Measurements from ENCODE around the gene SLN.

The SLN gene

DNA sequence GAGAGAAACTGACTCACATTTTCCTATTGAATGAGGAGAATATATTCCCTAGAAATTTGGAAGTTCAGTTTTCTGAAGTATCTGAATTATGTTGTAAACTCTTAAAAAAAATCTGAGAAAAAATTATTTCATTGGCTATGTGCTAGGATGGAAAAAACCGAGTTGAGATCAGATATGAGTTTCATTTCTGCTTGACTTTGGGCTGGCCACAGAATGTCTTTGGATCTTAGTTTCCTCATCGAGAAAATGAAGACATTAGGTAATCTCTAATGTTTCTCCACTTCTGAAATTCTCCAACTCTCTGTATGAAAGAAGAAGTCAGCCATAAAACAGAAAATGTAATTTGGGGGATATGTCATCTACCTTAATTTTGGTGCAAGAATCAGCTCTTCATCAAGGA lies 28.8 kb downstream of the SLN start:
- no peak overlapping the region for H3K9ac ChIP-seq (ENCODE audit: low read depth, low read length)
- H3K4me1 ChIP-seq (ENCODE audit: insufficient read depth, low read length), result no peaks in the 10 kb centered on the region
- H3K36me3 ChIP-seq (ENCODE audit: insufficient read depth, low read length), result no peaks in the 10 kb centered on the region
- H3K9me3 ChIP-seq (ENCODE audit: control insufficient read depth, insufficient read depth, low read length), result no peaks in the 10 kb centered on the region

DNA sequence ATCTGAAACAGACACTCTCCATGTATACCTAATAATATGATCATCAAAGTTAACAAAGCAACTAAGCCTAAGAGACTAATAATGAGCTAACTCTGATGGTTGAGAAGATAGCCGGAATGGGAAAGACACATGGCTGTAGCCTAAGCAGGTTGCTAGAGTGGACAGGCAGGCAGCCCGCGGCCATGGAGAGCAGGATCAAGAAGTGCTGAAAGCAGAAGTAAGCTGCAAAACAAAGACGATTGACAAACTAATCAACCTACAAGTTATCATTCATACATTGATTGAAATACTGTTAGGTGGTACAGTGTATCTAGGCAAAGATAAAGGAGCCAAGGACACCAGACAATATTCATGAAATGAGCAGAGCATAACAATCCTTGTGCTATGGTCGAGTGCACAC lies 29.3 kb downstream of the SLN start:
- Histone ChIP-seq H3K9me3 (ENCODE audit: control insufficient read depth, insufficient read depth, low read length) (no peaks in the 10 kb centered on the region), H3K36me3 (ENCODE audit: insufficient read depth, low read length) (no peaks in the 10 kb centered on the region), H3K4me1 (ENCODE audit: insufficient read depth, low read length) (no peaks in the 10 kb centered on the region), H3K9ac (ENCODE audit: low read depth, low read length) (no peak overlapping the region)

DNA sequence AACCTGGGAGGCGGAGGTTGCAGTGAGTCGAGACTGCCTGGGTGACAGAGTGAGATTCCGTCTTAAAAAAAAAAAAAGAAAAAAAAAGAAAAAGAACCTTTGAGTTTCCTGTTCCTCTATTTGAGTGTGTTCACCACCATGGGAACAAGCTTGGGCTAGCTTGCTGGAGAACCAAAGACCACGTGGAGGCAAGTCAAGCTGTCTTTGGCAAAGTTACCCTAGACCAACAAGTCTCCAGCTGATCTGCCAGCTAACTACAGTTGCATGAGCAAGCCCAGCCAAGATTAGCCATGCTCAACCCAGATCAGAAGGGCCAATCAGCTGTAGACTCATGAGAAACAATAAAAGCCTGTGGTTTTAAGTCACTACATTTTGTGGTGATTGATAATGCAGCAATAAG lies 29.7 kb downstream of the SLN start:
- no peaks in the 10 kb centered on the region for H3K4me1 ChIP-seq (ENCODE audit: insufficient read depth, low read length)
- H3K36me3 ChIP-seq (ENCODE audit: insufficient read depth, low read length), result no peaks in the 10 kb centered on the region
- H3K9me3 ChIP-seq (ENCODE audit: control insufficient read depth, insufficient read depth, low read length), result no peaks in the 10 kb centered on the region
- no peak overlapping the region for H3K9ac ChIP-seq (ENCODE audit: low read depth, low read length)

DNA sequence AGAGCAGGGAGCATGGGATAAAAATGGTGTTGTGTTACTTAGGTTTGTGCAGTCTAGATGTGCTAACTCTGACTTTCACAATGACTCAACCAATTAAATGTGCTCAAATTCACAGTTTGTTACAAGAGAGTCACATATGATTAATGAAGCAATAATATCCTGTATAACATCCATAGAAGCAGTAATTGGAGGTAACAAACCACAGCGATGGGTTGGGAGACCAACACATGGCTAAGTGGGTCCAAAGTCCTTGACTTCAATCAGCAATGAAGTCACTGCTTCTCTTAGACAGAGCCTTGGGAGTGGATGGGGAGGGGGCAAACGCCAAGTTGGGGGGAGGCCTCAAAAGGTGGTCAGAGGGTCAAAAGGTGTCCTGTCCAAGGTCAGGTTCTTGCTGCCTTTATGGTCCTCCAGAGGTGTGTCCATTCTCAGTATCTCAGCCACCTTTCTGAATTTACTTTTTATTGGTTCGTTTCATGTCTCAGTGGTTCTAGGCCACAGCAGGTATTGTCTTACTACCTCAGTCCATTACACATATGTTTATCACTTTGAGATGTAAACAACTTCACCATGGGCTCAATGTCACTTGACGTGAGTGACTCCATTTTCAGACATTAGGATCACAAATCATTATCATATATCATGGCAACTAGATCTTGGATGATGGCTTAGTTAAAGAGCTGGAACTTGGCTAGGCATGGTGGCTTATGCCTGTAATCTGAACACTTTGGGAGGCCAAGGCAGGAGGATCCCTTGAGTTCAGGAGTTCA lies 32.4 kb downstream of the SLN start:
- Histone ChIP-seq H3K9me3 (ENCODE audit: control insufficient read depth, insufficient read depth, low read length) (no peaks in the 10 kb centered on the region), H3K36me3 (ENCODE audit: insufficient read depth, low read length) (no peaks in the 10 kb centered on the region), H3K4me1 (ENCODE audit: insufficient read depth, low read length) (no peaks in the 10 kb centered on the region), H3K9ac (ENCODE audit: low read depth, low read length) (no peak overlapping the region)

DNA sequence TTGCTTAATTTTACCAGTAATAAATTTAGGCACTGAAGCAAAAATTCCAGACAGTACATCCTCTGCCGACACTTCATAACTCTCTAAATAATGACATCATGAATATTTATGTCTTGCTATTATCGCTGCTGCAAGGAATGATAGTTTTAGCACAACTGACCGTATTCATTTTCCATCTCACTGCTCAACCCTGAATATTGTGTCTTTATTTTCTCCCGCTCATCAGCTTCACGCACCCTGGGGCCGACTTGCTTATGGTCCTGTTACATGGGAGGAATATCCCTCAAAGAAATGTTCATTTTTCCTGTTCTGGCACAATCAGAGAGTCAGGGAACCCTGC lies 33.3 kb downstream of the SLN start:
- no peaks in the 10 kb centered on the region for H3K9me3 ChIP-seq (ENCODE audit: control insufficient read depth, insufficient read depth, low read length)
- H3K9ac ChIP-seq (ENCODE audit: low read depth, low read length), result no peak overlapping the region
- H3K36me3 ChIP-seq (ENCODE audit: insufficient read depth, low read length), result no peaks in the 10 kb centered on the region
- no peaks in the 10 kb centered on the region for H3K4me1 ChIP-seq (ENCODE audit: insufficient read depth, low read length)

DNA sequence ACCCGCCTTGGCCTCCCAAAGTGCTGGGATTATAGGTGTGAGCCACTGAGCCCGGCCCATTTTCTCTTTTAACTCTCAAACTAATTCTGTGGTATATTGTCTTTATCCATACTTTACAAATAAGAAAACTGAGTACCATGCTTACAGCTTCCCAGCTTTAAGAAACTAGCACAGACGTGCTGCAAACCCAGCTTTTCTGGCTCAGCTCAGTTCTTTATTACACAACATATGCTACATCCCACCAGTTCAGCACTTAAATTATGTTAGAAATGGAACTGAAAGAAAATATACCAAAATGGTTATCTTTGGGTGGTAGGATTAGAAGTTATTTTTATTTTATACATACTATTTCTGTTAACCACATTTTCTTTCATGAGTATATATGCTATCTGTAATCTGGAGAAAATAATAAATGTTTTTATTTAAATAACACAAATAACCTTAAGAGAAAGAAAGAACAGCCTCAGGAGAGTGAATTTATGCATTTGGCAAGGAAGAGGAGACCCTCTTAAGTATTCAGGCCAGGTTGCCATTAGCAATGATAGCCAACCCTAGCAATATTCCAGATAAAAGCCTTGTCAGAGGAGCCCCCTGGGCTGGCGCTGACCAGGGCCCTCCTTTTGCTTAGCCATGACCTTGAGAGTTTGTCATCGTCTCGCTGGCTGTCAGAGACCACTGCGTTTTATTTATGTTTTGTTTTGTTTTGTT lies 33.8 kb downstream of the SLN start:
- H3K9me3 ChIP-seq (ENCODE audit: control insufficient read depth, insufficient read depth, low read length), result no peaks in the 10 kb centered on the region
- H3K4me1 ChIP-seq (ENCODE audit: insufficient read depth, low read length), result no peaks in the 10 kb centered on the region
- no peaks in the 10 kb centered on the region for H3K36me3 ChIP-seq (ENCODE audit: insufficient read depth, low read length)
- no peak overlapping the region for H3K9ac ChIP-seq (ENCODE audit: low read depth, low read length)

DNA sequence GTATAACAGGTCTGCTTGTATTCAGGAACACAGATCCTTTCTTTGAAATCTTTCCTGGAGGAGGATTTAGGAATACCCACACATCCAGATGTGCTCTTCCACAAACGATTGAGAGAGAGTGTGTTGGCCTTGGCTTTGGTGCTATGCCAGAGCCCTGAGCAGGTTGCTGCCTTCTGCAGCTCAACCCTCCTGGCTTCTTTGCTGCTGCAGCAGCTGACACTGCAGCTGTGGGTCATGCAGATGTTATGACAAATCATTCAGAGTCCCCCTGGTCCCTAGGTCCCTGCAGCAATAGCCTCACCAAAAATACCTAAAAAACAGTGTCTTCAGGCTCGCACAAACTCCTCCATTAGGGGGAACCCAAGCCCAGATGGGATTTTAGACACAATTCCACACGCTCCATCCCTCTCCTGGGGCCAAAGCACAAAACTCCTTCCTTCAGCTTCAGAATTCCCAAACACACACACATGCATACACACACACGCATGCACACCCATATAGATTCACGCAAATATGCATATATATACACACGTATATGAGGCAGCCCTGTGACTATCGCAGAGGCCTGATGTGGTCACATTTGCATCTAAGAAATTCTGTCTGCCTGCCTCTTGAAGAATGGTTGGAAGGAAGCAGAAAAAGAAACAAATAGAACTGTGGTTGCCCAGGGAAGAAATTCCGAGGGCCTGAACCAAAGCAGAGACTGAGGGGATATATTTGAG lies 35.4 kb downstream of the SLN start:
- Histone ChIP-seq H3K4me1 (ENCODE audit: insufficient read depth, low read length) (no peaks in the 10 kb centered on the region), H3K9ac (ENCODE audit: low read depth, low read length) (no peak overlapping the region), H3K9me3 (ENCODE audit: control insufficient read depth, insufficient read depth, low read length) (no peaks in the 10 kb centered on the region), H3K36me3 (ENCODE audit: insufficient read depth, low read length) (no peaks in the 10 kb centered on the region)

DNA sequence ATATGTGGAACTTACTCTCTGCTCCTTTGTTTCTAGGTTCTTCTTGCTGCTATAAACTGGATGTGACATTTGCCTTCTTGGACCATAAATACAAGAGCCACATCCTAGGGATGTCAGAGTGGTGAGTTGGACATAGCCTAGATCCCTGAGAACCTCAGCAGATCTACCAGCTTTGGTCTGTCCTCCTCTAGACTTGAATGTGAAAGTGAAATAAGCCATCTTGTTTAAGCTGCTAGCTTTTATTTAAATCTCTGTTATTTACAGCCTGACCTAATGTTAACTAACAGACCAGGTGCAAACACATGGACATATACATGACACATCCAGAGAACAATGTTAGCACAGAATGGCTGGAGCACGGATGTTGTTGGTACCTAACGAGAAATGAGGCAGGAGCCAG lies 36.0 kb downstream of the SLN start:
- Histone ChIP-seq H3K36me3 (ENCODE audit: insufficient read depth, low read length) (no peaks in the 10 kb centered on the region), H3K9me3 (ENCODE audit: control insufficient read depth, insufficient read depth, low read length) (no peaks in the 10 kb centered on the region), H3K4me1 (ENCODE audit: insufficient read depth, low read length) (no peaks in the 10 kb centered on the region), H3K9ac (ENCODE audit: low read depth, low read length) (no peak overlapping the region)

DNA sequence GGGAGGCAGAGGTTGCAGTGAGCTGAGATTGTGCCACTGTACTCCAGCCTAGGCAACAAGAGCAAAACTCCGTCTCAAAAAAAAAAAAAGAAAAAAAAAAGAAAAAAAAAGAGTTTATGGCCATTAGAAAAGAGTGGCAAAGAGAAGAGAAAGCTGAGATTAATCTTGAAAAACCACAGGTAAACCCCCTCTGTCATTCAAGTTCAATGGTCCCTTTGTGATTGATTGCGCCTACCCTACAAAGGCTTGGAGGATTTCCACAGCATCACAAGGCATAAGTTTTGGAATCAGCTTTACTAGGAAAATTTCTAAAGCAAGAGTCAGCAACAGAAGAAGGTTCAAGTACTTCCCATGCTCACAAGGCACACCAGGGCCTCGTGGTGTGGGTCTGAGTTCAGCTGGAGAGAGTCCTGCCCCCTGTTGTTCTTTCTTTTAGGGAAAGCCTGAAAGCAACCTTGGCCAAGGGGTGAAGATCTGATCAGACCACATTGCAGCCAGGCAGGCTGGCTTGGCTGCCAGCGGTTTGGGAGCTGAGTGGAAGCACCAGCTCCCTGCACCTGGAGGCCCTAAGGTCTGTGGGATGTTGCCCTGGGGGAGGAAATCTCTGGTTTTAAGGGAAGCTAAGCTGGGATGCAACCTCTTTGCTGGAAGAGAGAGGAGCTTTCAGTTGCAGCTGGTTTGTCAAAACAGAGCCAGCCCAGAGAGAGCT lies 41.8 kb downstream of the SLN start:
- no peak overlapping the region for H3K9ac ChIP-seq (ENCODE audit: low read depth, low read length)
- H3K36me3 ChIP-seq (ENCODE audit: insufficient read depth, low read length), result no peaks in the 10 kb centered on the region
- peaks cover 9% of the 10 kb centered on the region; the same call in 1 of the 2 replicates for H3K4me1 ChIP-seq (ENCODE audit: insufficient read depth, low read length)
- no peaks in the 10 kb centered on the region for H3K9me3 ChIP-seq (ENCODE audit: control insufficient read depth, insufficient read depth, low read length)

DNA sequence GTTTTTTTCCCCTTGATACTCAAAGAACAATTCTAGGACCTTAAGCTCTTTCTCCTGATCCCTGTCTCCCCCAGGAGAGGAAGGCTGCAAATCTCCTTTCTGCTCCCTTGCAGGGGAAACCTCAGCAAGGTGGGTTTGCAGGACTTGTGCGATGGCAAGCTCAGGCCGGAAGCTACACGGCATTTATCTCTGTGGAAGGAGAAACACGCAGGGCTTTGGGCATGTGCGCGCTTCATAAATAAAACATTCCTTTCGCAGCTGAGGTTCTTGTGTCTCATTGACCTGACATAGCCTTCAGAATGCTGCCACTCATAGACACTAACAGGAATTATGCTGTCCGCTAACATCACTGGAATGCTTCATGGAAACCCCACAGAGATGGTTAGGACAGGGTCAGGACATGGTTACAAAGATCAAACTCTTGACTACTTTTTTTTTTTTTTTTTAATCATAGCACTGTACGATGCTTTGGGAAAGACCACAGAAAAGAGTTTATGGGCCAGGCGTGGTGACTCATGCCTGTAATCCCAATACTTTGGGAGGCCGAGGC lies 42.6 kb downstream of the SLN start:
- no peak overlapping the region for H3K9ac ChIP-seq (ENCODE audit: low read depth, low read length)
- H3K36me3 ChIP-seq (ENCODE audit: insufficient read depth, low read length), result no peaks in the 10 kb centered on the region
- H3K4me1 ChIP-seq (ENCODE audit: insufficient read depth, low read length), result peaks cover 9% of the 10 kb centered on the region; the same call in 1 of the 2 replicates
- no peaks in the 10 kb centered on the region for H3K9me3 ChIP-seq (ENCODE audit: control insufficient read depth, insufficient read depth, low read length)

DNA sequence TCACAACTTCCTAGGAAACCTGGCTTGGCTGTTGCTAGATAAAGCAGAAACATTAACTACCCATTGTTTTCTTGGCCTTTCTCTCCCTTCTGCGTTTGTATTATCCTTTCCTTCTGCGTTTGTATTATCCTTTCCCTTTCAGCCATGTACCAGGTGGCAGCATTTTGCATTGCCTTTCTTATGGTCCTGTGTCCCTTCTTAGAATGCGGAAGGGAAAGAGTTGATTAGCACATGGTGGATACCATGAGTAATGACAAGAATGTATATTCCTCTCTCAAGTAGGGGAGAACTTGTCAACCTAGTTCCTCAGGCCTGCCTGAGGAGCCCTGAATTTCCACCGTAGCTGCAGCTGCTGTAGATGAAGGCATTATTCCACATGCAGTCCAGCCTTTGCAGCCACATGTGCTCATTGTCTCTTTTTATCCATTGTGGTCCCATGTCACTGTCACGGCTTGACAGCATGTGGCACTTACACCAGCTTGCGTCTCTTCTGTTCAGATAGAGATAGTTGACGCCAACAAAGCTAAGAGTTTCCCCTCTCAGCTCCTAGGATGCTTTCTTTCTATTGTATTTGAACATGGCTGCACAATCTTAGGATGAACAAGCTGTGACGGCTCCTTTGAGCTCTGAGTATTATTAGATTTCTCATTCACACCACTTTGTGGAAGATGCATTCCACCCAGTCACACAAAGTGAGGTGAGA lies 44.8 kb downstream of the SLN start:
- peaks cover 9% of the 10 kb centered on the region; the same call in 1 of the 2 replicates for H3K4me1 ChIP-seq (ENCODE audit: insufficient read depth, low read length)
- no peaks in the 10 kb centered on the region for H3K9me3 ChIP-seq (ENCODE audit: control insufficient read depth, insufficient read depth, low read length)
- no peaks in the 10 kb centered on the region for H3K36me3 ChIP-seq (ENCODE audit: insufficient read depth, low read length)
- no peak overlapping the region for H3K9ac ChIP-seq (ENCODE audit: low read depth, low read length)

DNA sequence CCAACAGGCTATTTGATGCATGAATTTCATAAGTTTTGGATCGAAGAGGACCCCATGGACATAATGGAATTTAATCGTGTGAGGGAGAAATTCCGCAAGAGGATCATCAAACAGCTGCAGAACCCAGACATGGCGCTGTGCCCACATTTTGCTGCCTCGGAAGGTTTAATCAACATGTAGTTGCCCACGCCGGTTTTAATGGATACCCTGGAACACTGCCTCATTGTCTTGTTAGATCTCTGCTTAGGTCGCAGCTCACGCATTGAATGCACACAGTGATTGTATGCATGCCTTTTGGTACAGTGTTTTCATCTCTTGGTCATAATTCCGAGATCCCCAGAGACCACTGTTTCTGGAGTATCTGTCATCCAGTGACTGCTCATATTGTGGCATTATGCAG lies 46.8 kb downstream of the SLN start:
- no peak overlapping the region for H3K9ac ChIP-seq (ENCODE audit: low read depth, low read length)
- H3K36me3 ChIP-seq (ENCODE audit: insufficient read depth, low read length), result no peaks in the 10 kb centered on the region
- H3K9me3 ChIP-seq (ENCODE audit: control insufficient read depth, insufficient read depth, low read length), result no peaks in the 10 kb centered on the region
- H3K4me1 ChIP-seq (ENCODE audit: insufficient read depth, low read length), result peaks cover 9% of the 10 kb centered on the region; the same call in 1 of the 2 replicates

DNA sequence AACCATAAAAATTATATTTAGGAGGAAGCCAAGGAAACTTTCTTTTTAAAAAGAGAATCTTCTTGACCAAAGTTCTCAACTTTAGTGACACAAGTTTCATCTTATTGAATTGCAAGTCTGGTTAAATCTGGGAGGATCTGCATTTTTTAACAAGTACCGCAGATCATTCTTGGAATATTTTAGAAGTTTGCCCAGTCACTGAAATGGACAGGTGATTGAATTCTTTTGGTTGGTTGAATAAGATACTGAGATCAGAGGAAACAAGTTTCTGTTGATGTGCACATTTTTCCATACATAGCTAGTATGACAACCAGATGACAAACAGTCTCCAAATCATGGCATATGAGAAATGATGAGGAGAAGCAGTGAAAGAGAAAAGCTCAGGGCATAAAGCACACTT lies 50.2 kb downstream of the SLN start:
- Histone ChIP-seq H3K4me1 (ENCODE audit: insufficient read depth, low read length) (peaks cover 2% of the 10 kb centered on the region; the same call in 1 of the 2 replicates), H3K9me3 (ENCODE audit: control insufficient read depth, insufficient read depth, low read length) (no peaks in the 10 kb centered on the region), H3K36me3 (ENCODE audit: insufficient read depth, low read length) (no peaks in the 10 kb centered on the region), H3K9ac (ENCODE audit: low read depth, low read length) (no peak overlapping the region)

DNA sequence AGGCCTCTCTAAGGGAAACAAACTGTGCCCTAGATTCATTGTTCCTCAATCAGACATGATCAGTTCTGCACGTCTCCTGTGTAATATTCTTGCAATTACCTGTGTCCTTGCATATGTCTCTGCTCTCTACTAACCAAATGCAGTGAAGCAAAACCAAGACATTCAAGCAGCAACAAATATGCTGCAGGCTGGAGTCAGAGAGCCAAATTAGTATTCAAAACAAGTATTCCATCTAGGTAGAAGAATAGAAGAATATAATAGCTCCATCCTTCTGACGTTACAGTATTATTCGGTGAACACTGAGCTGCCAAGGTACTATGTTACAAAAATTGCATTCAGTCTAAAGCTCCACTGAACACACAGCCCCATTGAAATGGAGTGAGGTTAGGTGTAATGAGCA lies 51.8 kb downstream of the SLN start:
- Histone ChIP-seq H3K9me3 (ENCODE audit: control insufficient read depth, insufficient read depth, low read length) (no peaks in the 10 kb centered on the region), H3K4me1 (ENCODE audit: insufficient read depth, low read length) (peaks cover 1% of the 10 kb centered on the region; the same call in 1 of the 2 replicates), H3K36me3 (ENCODE audit: insufficient read depth, low read length) (no peaks in the 10 kb centered on the region)

More for the DNA sequence above, 51.8 kb downstream of the SLN start:
- no peak overlapping the region for H3K9ac ChIP-seq (ENCODE audit: low read depth, low read length)

Data from ES-I3 (cell line).